Measurements from ENCODE around the gene NT5DC3.

Gene NT5DC3

GRCh38 chr12:103774977-103775560, 66.0 kb downstream of the NT5DC3 start:
- H3F3A ChIP-seq (ENCODE audit: insufficient read depth, low read length), result no peaks in the 10 kb centered on the region
- no peaks in the 10 kb centered on the region for H3K9me2 ChIP-seq (ENCODE audit: low read depth, low read length)

GRCh38 chr12:103773109-103773910, 67.7 kb downstream of the NT5DC3 start:
- Histone ChIP-seq H4K20me1 (ENCODE audit: insufficient read depth, low read length) (no peaks in the 10 kb centered on the region), H3K9ac (ENCODE audit: low read length) (no peak overlapping the region), H2AFZ (ENCODE audit: low read length) (no peak overlapping the region), H3K9me3 (ENCODE audit: low read length) (no peaks in the 10 kb centered on the region), H3K79me2 (ENCODE audit: insufficient read depth, low read length) (no peaks in the 10 kb centered on the region), H3K36me3 (ENCODE audit: insufficient read depth, low read length) (no peaks in the 10 kb centered on the region), H3K27me3 (ENCODE audit: insufficient read depth, low read length) (no peaks in the 10 kb centered on the region), H3K4me2 (ENCODE audit: low read length) (no peak overlapping the region), H3K4me1 (ENCODE audit: insufficient read depth, low read length, severe bottlenecking) (no peaks in the 10 kb centered on the region), H3K9me2 (ENCODE audit: low read depth, low read length) (no peaks in the 10 kb centered on the region), H3F3A (ENCODE audit: insufficient read depth, low read length) (no peaks in the 10 kb centered on the region), H3K27ac (ENCODE audit: low read depth, low read length, poor library complexity, severe bottlenecking) (no peak overlapping the region), H3K4me3 (ENCODE audit: low read depth, low read length, poor library complexity, severe bottlenecking) (no peak overlapping the region)
- no peak for TF ChIP-seq CTCF (IDR thresholded peaks at IDR 0.05; ENCODE audit: low read length)
- TF ChIP-seq EZH2 (IDR thresholded peaks at IDR 0.05; ENCODE audit: borderline replicate concordance, low read length), result no peak

More at GRCh38 chr12:103774977-103775560, 66.0 kb downstream of the NT5DC3 start:
- no peaks in the 10 kb centered on the region for H3K36me3 ChIP-seq (ENCODE audit: insufficient read depth, low read length)
- H3K27ac ChIP-seq (ENCODE audit: low read depth, low read length, poor library complexity, severe bottlenecking), result no peak overlapping the region
- no peaks in the 10 kb centered on the region for H3K9me3 ChIP-seq (ENCODE audit: low read length)
- TF ChIP-seq CTCF (IDR thresholded peaks at IDR 0.05; ENCODE audit: low read length), result no peak
- no peak for TF ChIP-seq EZH2 (IDR thresholded peaks at IDR 0.05; ENCODE audit: borderline replicate concordance, low read length)
- no peak overlapping the region for H3K4me3 ChIP-seq (ENCODE audit: low read depth, low read length, poor library complexity, severe bottlenecking)
- no peak overlapping the region for H2AFZ ChIP-seq (ENCODE audit: low read length)
- H3K79me2 ChIP-seq (ENCODE audit: insufficient read depth, low read length), result no peaks in the 10 kb centered on the region
- no peak overlapping the region for H3K4me2 ChIP-seq (ENCODE audit: low read length)
- H3K27me3 ChIP-seq (ENCODE audit: insufficient read depth, low read length), result no peaks in the 10 kb centered on the region
- no peaks in the 10 kb centered on the region for H3K4me1 ChIP-seq (ENCODE audit: insufficient read depth, low read length, severe bottlenecking)
- no peak overlapping the region for H3K9ac ChIP-seq (ENCODE audit: low read length)
- no peaks in the 10 kb centered on the region for H4K20me1 ChIP-seq (ENCODE audit: insufficient read depth, low read length)

- H3K9me2 ChIP-seq (ENCODE audit: low read depth, low read length), result no peaks in the 10 kb centered on the region
- no peaks in the 10 kb centered on the region for H4K20me1 ChIP-seq (ENCODE audit: insufficient read depth, low read length)
- no peak overlapping the region for H2AFZ ChIP-seq (ENCODE audit: low read length)
- H3K9ac ChIP-seq (ENCODE audit: low read length), result no peak overlapping the region
- no peaks in the 10 kb centered on the region for H3K79me2 ChIP-seq (ENCODE audit: insufficient read depth, low read length)
- no peaks in the 10 kb centered on the region for H3K27me3 ChIP-seq (ENCODE audit: insufficient read depth, low read length)
- H3K9me3 ChIP-seq (ENCODE audit: low read length), result no peaks in the 10 kb centered on the region
- no peak overlapping the region for H3K4me3 ChIP-seq (ENCODE audit: low read depth, low read length, poor library complexity, severe bottlenecking)
- H3K27ac ChIP-seq (ENCODE audit: low read depth, low read length, poor library complexity, severe bottlenecking), result no peak overlapping the region
- no peaks in the 10 kb centered on the region for H3F3A ChIP-seq (ENCODE audit: insufficient read depth, low read length)
- H3K36me3 ChIP-seq (ENCODE audit: insufficient read depth, low read length), result no peaks in the 10 kb centered on the region
- H3K4me2 ChIP-seq (ENCODE audit: low read length), result no peak overlapping the region
- no peaks in the 10 kb centered on the region for H3K4me1 ChIP-seq (ENCODE audit: insufficient read depth, low read length, severe bottlenecking)
- no peak for TF ChIP-seq CTCF (IDR thresholded peaks at IDR 0.05; ENCODE audit: low read length)
- TF ChIP-seq EZH2 (IDR thresholded peaks at IDR 0.05; ENCODE audit: borderline replicate concordance, low read length), result no peak
Measured at GRCh38 chr12:103772367-103773108, 68.5 kb downstream of the NT5DC3 start.

Data from OCI-LY1 (cell line).